Neural progenitor cell (in vitro differentiated cells): ENCODE measurements around the gene FAM43B. TPM values are rescaled to one million over a fixed set of nuclear protein-coding genes. Genes with fewer than 3 reads are reported as not detected.
A peak's percentile ranks its signal among the peaks of the same experiment; 100 is the strongest.

Experiments
- DNase-seq: peaks from one replicate; pipeline ENCODE4 v3.0.0-alpha.2; 2016; ENCODE audit warnings: low spot score
- H2AFZ ChIP-seq: fragments of 200-600 bp; sonication (generic); replicated peaks from 2 replicates; pipeline ENCODE4 v1.6.1; 2016; ENCODE audit warnings: antibody characterized with exemption
- H3F3A ChIP-seq: fragments of 200-600 bp; sonication (generic); 2 replicates; pipeline ENCODE4 v1.6.1; 2016; ENCODE audit warnings: antibody characterized with exemption, low read depth
- H3K27ac ChIP-seq: fragments of 200-600 bp; sonication (generic); 2 replicates; pipeline ENCODE4 v1.5.1; 2016; ENCODE audit warnings: mild to moderate bottlenecking
- H3K27me3 ChIP-seq: fragments of 200-600 bp; sonication (generic); 2 replicates; pipeline ENCODE4 v1.6.1; 2016; ENCODE audit warnings: mild to moderate bottlenecking, moderate library complexity
- H3K36me3 ChIP-seq: fragments of 200-600 bp; sonication (generic); 2 replicates; pipeline ENCODE4 v1.5.1; 2016
- H3K4me1 ChIP-seq: fragments of 200-600 bp; sonication (generic); 2 replicates; pipeline ENCODE4 v1.6.1; 2016; ENCODE audit warnings: mixed run types
- H3K4me2 ChIP-seq: fragments of 200-600 bp; sonication (generic); 2 replicates; pipeline ENCODE4 v1.6.1; 2016
- H3K4me3 ChIP-seq: fragments of 200-600 bp; sonication (generic); 2 replicates; pipeline ENCODE4 v1.5.1; 2016
- H3K79me2 ChIP-seq: fragments of 200-600 bp; sonication (generic); 2 replicates; pipeline ENCODE4 v1.6.1; 2016; ENCODE audit warnings: low read depth
- H3K9ac ChIP-seq: fragments of 200-600 bp; sonication (generic); 2 replicates; pipeline ENCODE4 v1.6.1; 2016
- H3K9me3 ChIP-seq: fragments of 200-600 bp; sonication (generic); 2 replicates; pipeline ENCODE4 v1.5.1; 2016; ENCODE audit warnings: low read depth
- H4K20me1 ChIP-seq: fragments of 200-600 bp; sonication (generic); 2 replicates; pipeline ENCODE4 v1.6.1; 2016; ENCODE audit warnings: low read depth
- H3K27ac Mint-ChIP-seq: 3 replicates; pipeline ENCODE4 v1.8.0; 2021; ENCODE audit warnings: mixed read lengths
- H3K27me3 Mint-ChIP-seq: 2 replicates; pipeline ENCODE4 v1.8.0; 2022; ENCODE audit warnings: low read depth, mild to moderate bottlenecking, inconsistent platforms, moderate library complexity, mixed read lengths; ENCODE audit not compliant: insufficient read depth
- H3K36me3 Mint-ChIP-seq: 3 replicates; pipeline ENCODE4 v1.8.0; 2021; ENCODE audit warnings: mixed read lengths
- H3K4me1 Mint-ChIP-seq: 3 replicates; pipeline ENCODE4 v1.8.0; 2021; ENCODE audit warnings: mixed read lengths
- H3K4me3 Mint-ChIP-seq: 3 replicates; pipeline ENCODE4 v1.8.0; 2021; ENCODE audit warnings: mild to moderate bottlenecking, moderate library complexity, mixed read lengths
- H3K9me3 Mint-ChIP-seq: 3 replicates; pipeline ENCODE4 v1.8.0; 2020; ENCODE audit warnings: mixed read lengths
- EZH2 ChIP-seq: fragments of 200-600 bp; sonication (generic); IDR thresholded peaks from 2 replicates; pipeline ENCODE4 v1.6.1; 2017; ENCODE audit warnings: antibody characterized with exemption, mild to moderate bottlenecking, moderate library complexity
- EZH2phosphoT487 ChIP-seq: fragments of 200-600 bp; sonication (generic); IDR thresholded peaks from 2 replicates; pipeline ENCODE4 v1.6.1; 2017; ENCODE audit warnings: antibody characterized with exemption
- total RNA-seq: library from RNA; depleted of rRNA; stranded (reverse); fragments of >200 nt; gene quantifications from 2 replicates; pipeline ENCODE4 v1.2.3, GENCODE V29; 2015; ENCODE audit warnings: low replicate concordance
- TF ChIP-seq, protein P1 (sequence below): fragments of 200-600 bp; sonication (generic); IDR thresholded peaks from 2 replicates; pipeline ENCODE4 v1.5.1; 2017; ENCODE audit warnings: antibody characterized with exemption, mild to moderate bottlenecking

FAM43B gene
- total RNA-seq, 1 donor from 2014 or later: not detected

DNA sequence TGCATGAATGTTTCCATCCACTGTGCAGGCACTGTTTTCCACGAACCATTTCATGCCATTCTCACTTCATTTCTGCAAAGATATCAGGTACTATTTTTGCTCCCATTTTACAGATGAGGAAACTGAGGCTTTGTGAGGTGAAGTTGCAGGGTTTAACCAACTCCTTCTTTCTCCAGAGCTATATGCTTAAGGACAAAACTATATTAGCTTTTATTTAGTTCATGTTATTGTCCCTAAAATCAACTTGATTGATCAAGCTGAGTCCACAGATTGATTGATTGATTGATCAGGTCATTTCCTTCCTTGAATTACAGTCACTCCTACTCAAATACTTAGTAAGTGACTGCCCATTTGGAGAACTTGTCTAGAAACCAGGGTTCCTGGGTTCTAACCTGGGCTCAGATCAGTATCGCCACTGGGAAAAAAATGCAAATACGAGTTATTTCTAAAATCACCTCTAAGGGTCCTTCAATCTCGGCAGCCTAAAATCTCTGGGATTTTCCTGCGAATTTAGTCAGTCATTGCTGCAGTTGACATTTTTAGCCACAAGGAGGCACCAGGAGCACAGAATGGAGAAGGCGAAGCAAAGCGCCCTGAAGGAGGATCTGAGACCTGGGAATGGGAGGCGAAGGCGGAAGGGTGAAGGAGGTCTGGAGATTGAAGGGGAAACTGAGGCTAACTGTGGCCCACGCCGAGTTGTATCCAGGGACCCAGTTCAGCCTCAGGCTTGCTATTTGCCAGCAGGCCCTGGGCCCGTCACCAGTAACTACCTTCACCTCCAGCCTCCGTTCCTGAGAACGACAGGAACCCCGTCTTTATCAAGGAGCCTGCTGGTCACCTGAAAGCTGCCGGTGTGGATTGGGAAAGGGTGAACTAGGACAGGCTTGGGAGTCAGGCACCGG lies 30.2 kb upstream of the FAM43B start:
- H3F3A ChIP-seq: no peaks in the 10 kb centered on the region
- TF ChIP-seq EZH2: no peak
- TF ChIP-seq, protein P1, sequence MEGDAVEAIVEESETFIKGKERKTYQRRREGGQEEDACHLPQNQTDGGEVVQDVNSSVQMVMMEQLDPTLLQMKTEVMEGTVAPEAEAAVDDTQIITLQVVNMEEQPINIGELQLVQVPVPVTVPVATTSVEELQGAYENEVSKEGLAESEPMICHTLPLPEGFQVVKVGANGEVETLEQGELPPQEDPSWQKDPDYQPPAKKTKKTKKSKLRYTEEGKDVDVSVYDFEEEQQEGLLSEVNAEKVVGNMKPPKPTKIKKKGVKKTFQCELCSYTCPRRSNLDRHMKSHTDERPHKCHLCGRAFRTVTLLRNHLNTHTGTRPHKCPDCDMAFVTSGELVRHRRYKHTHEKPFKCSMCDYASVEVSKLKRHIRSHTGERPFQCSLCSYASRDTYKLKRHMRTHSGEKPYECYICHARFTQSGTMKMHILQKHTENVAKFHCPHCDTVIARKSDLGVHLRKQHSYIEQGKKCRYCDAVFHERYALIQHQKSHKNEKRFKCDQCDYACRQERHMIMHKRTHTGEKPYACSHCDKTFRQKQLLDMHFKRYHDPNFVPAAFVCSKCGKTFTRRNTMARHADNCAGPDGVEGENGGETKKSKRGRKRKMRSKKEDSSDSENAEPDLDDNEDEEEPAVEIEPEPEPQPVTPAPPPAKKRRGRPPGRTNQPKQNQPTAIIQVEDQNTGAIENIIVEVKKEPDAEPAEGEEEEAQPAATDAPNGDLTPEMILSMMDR: peak; percentile 93
- no peak overlapping the region for H3K4me2 ChIP-seq
- H3K79me2 ChIP-seq: no peaks in the 10 kb centered on the region
- no peak overlapping the region for H3K4me3 ChIP-seq
- no peaks in the 10 kb centered on the region for H4K20me1 ChIP-seq
- H3K36me3 Mint-ChIP-seq: no peaks in the 10 kb centered on the region
- peaks cover 80% of the 10 kb centered on the region for H3K27me3 ChIP-seq
- no peak overlapping the region for H3K9ac ChIP-seq
- H3K4me1 ChIP-seq: no peaks in the 10 kb centered on the region
- H3K27ac ChIP-seq: no peak overlapping the region
- H2AFZ ChIP-seq: peak overlapping the region; percentile 82
- no peaks in the 10 kb centered on the region for H3K9me3 ChIP-seq
- H3K36me3 ChIP-seq: no peaks in the 10 kb centered on the region
- H3K27me3 Mint-ChIP-seq: peaks cover 18% of the 10 kb centered on the region
- H3K4me3 Mint-ChIP-seq: no peak overlapping the region
- no peaks in the 10 kb centered on the region for H3K9me3 Mint-ChIP-seq
- no peaks in the 10 kb centered on the region for H3K4me1 Mint-ChIP-seq
- peak; percentile 89 for DNase-seq
- no peak overlapping the region for H3K27ac Mint-ChIP-seq

DNA sequence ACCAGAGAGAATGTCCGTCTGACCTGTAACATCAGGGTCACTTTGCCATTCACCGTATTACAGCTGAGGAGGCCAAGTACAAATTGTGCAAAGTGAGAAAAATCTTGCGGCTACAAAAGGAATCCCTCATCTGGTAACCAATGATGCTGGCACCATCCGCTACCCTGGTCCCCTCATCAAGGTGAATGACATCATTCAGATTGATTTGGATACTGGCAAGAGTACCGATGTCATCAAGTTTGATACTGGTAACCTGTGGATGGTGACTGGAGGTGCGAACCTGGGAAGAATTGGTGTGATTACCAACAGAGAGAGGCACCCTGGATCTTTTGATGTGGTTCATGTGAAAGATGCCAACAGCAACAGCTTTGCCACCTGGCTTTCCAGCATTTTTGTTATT lies 26.1 kb upstream of the FAM43B start:
- H3K4me3 ChIP-seq: no peak overlapping the region
- no peak overlapping the region for H3K4me2 ChIP-seq
- H3F3A ChIP-seq: no peaks in the 10 kb centered on the region
- Mint-ChIP-seq H3K27ac (no peak overlapping the region), H3K4me1 (peaks cover 7% of the 10 kb centered on the region), H3K4me3 (no peak overlapping the region), H3K27me3 (peaks cover 30% of the 10 kb centered on the region), H3K9me3 (no peaks in the 10 kb centered on the region), H3K36me3 (no peaks in the 10 kb centered on the region)
- H3K9ac ChIP-seq: no peak overlapping the region
- no peak overlapping the region for H2AFZ ChIP-seq
- no peaks in the 10 kb centered on the region for H3K9me3 ChIP-seq
- no peaks in the 10 kb centered on the region for H3K79me2 ChIP-seq
- H3K4me1 ChIP-seq: no peaks in the 10 kb centered on the region
- H3K36me3 ChIP-seq: no peaks in the 10 kb centered on the region
- H4K20me1 ChIP-seq: no peaks in the 10 kb centered on the region
- TF ChIP-seq, protein P1: no peak
- TF ChIP-seq EZH2phosphoT487 (no peak), EZH2 (no peak)
- H3K27me3 ChIP-seq: peaks cover 81% of the 10 kb centered on the region
- H3K27ac ChIP-seq: no peak overlapping the region
- no peak for DNase-seq

DNA sequence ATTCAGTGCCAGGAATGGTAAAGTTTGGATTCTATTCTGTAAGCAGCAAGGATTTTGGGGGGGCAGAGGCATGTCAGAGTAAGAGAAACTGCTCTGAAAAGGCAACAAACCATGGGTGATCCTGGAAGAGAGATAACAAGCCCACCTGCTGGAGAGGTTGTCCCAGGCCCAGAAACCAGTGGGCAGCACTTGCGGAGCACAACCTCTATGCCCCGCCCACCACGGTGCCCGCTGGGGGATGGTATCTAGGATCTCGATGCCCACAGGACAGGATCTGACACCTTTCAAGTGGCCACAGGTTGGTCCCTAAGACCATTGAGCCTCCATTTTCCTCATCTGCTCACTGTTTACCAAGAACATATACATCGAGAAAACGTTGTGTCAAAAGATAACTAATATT lies 24.2 kb upstream of the FAM43B start:
- Histone ChIP-seq H3K4me1 (no peaks in the 10 kb centered on the region), H3K36me3 (no peaks in the 10 kb centered on the region), H3K27me3 (peaks cover 80% of the 10 kb centered on the region), H2AFZ (no peak overlapping the region), H3K9ac (no peak overlapping the region), H3K27ac (no peak overlapping the region), H3K4me3 (no peak overlapping the region), H3K9me3 (no peaks in the 10 kb centered on the region), H3F3A (no peaks in the 10 kb centered on the region), H3K4me2 (no peak overlapping the region), H4K20me1 (no peaks in the 10 kb centered on the region), H3K79me2 (no peaks in the 10 kb centered on the region)
- no peaks in the 10 kb centered on the region for H3K9me3 Mint-ChIP-seq
- no peaks in the 10 kb centered on the region for H3K36me3 Mint-ChIP-seq
- H3K27ac Mint-ChIP-seq: no peak overlapping the region
- H3K4me1 Mint-ChIP-seq: peaks cover 7% of the 10 kb centered on the region
- no peak for DNase-seq
- H3K4me3 Mint-ChIP-seq: no peak overlapping the region
- peaks cover 28% of the 10 kb centered on the region for H3K27me3 Mint-ChIP-seq
- TF ChIP-seq EZH2 (no peak), EZH2phosphoT487 (no peak)
- TF ChIP-seq, protein P1: no peak
